Muscle of leg (tissue), 11 donors: ENCODE data around the gene KCNQ1OT1. TPM values are rescaled to one million over a fixed set of nuclear protein-coding genes. Genes with fewer than 3 reads are reported as not detected.

Experiments
- DNase-seq: peaks from one replicate; pipeline ENCODE4 v3.0.0; 2013
- H3K27ac ChIP-seq: one replicate; pipeline ENCODE4 v1.5.1; 2013; ENCODE audit warnings: mild to moderate bottlenecking, low read length, control low read depth
- H3K27me3 ChIP-seq: one replicate; pipeline ENCODE4 v1.6.1; 2013; ENCODE audit warnings: low read length; ENCODE audit not compliant: control insufficient read depth, insufficient read depth
- H3K36me3 ChIP-seq: one replicate; pipeline ENCODE4 v1.6.1; 2013; ENCODE audit warnings: low read length; ENCODE audit not compliant: control insufficient read depth, insufficient read depth
- H3K4me1 ChIP-seq: one replicate; pipeline ENCODE4 v1.6.1; 2013; ENCODE audit warnings: low read length; ENCODE audit not compliant: control insufficient read depth, insufficient read depth
- H3K4me3 ChIP-seq: one replicate; pipeline ENCODE4 v1.5.1; 2013; ENCODE audit warnings: low read length, control low read depth
- H3K9me3 ChIP-seq: replicated peaks from 2 replicates; pipeline ENCODE4 v1.6.1; 2013; ENCODE audit warnings: low read depth, low read length; ENCODE audit not compliant: control insufficient read depth
- WGBS: methylation state at CpG from one replicate; pipeline ENCODE4 v1.1.5; 2013; ENCODE audit warnings: missing lambda C conversion rate; ENCODE audit not compliant: insufficient coverage; 5-methylcytosine and 5-hydroxymethylcytosine counted together
- polyA plus RNA-seq, 8 donors: library from polyadenylated mRNA; unstranded; fragments of 120-200 nt; gene quantifications; one replicate each; pipeline versions ENCODE4 v1.2.1 to v1.2.3, GENCODE V29; 2013; ENCODE audit warnings: inconsistent platforms in 1 of 8, low replicate concordance in 1 of 8; ENCODE audit not compliant: insufficient read length in 8 of 8, insufficient read depth in 1 of 8
- total RNA-seq: library from RNA; stranded (reverse); fragments of 120-200 nt; gene quantifications from one replicate; pipeline ENCODE4 v1.2.4, GENCODE V29; 2013

Gene KCNQ1OT1
- total and polyA plus RNA-seq, 9 donors, result 0.45 to 10.8 (median 1.00) TPM

DNA sequence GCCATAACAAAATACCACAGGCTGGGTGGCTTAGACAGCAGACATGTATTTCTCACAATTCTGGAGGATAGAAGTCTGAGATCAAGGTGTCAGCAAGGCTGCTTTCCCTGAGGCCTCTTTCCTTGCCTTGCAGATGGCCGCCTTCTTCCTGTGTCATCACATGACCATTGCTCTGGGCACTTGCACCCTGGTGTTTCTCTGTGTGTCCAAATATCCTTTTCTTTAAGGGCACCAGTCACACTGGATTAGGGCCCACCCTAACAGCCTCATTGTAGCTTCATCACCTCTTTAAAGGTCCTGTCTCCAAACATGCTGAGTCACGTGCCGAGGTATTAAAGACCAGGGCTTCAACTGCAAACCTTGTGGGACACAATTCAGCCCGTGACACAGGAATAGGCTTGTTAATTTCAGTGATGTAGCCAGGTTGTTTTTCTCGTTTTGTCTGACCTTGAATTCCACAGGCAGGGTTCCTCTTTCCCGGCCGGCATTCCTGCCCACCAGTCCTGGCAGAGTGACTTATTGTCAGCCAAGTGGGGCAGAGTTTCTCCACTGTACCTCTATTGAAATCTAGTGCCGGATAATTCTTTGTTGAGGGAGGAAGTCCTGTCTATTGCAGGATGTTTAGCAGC is 100.1 kb downstream of the KCNQ1OT1 start:
- no peaks in the 10 kb centered on the region for H3K36me3 ChIP-seq
- H3K27me3 ChIP-seq, result no peaks in the 10 kb centered on the region
- 97% methylated on average over 4 of the region's 8 CpGs for WGBS
- no peak overlapping the region for H3K27ac ChIP-seq
- H3K9me3 ChIP-seq, result peaks cover 19% of the 10 kb centered on the region
- no peak overlapping the region for H3K4me3 ChIP-seq
- DNase-seq, result no peak
- peaks cover 3% of the 10 kb centered on the region for H3K4me1 ChIP-seq

DNA sequence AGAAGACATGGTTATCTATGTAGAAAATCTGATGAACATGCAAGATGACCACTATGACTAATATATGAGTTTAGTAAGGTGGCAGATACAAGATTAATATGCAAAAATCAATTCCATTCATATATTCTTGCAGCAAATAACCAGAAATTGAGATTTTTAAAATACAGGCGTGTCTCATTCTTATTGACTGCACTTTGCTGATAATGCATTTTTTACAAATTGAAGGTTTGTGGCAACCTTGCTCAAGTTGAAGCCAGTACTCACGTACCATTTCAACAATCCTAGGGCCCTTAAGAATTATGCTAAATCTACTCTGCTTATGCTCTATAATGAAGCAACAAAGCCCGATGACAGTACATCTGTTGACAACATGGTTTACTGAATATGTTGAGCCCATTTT is 104.6 kb downstream of the KCNQ1OT1 start:
- Histone ChIP-seq H3K9me3 (peaks cover 16% of the 10 kb centered on the region), H3K4me1 (peaks cover 3% of the 10 kb centered on the region), H3K27ac (no peak overlapping the region), H3K36me3 (no peaks in the 10 kb centered on the region), H3K27me3 (no peaks in the 10 kb centered on the region), H3K4me3 (no peak overlapping the region)
- no peak for DNase-seq
- 92% methylated on average over 2 of the region's 3 CpGs for WGBS

DNA sequence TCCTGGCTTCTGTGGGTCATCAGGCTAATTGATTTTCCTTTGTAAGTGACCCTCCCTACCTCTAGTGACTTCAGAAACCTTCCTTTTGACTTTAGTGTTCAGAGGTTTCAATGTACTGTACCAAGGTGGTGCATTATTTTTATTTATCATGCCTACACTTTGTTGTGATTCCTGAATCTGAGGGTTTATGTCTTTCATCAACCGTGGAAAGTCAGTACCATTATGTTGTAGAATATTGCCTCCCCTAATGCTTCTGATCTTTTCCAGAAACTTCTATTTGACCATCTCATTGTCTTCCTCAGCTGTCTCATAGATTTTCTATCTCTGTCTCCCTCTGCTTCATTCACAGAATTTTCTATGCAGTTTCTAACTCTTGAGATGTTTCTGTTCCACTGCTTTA is 105.5 kb downstream of the KCNQ1OT1 start:
- no CpG with 5 or more reads among the region's 1 CpG for WGBS
- no peaks in the 10 kb centered on the region for H3K27me3 ChIP-seq
- no peak overlapping the region for H3K27ac ChIP-seq
- no peak for DNase-seq
- peaks cover 11% of the 10 kb centered on the region for H3K9me3 ChIP-seq
- no peaks in the 10 kb centered on the region for H3K4me1 ChIP-seq
- H3K4me3 ChIP-seq, result no peak overlapping the region
- no peaks in the 10 kb centered on the region for H3K36me3 ChIP-seq

DNA sequence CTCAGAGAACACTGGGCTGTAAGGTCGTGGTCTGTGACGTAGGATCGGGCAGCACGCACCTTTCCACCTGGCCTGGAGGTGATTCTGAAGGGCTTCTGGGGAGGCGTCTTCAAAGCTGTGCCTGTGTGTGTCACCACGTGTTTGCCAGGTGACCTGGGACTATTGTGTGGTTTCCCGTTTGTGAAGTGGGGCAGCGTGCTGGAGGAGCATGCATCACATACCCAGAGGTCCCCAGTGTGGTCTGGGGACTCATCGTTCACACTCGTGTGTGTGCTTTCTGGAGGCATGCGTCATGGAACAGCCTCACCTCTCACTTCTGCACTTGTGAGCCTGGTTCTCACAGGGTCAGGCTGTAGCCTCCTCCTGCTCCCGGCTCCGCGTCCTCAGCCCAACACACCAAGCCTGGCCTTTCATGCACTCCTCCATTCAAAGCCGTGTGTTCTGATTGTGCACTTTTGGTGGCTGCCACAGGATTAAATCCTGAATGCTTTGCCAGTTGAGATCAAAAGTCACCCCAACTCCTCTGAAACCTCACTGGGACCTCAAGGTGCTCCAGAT is 106.3 kb downstream of the KCNQ1OT1 start:
- peaks cover 9% of the 10 kb centered on the region for H3K9me3 ChIP-seq
- WGBS, result 87% methylated on average over 14 of the region's 15 CpGs
- no peaks in the 10 kb centered on the region for H3K36me3 ChIP-seq
- peaks cover 4% of the 10 kb centered on the region for H3K4me1 ChIP-seq
- no peaks in the 10 kb centered on the region for H3K27me3 ChIP-seq
- DNase-seq, result no peak
- H3K27ac ChIP-seq, result no peak overlapping the region
- H3K4me3 ChIP-seq, result no peak overlapping the region

DNA sequence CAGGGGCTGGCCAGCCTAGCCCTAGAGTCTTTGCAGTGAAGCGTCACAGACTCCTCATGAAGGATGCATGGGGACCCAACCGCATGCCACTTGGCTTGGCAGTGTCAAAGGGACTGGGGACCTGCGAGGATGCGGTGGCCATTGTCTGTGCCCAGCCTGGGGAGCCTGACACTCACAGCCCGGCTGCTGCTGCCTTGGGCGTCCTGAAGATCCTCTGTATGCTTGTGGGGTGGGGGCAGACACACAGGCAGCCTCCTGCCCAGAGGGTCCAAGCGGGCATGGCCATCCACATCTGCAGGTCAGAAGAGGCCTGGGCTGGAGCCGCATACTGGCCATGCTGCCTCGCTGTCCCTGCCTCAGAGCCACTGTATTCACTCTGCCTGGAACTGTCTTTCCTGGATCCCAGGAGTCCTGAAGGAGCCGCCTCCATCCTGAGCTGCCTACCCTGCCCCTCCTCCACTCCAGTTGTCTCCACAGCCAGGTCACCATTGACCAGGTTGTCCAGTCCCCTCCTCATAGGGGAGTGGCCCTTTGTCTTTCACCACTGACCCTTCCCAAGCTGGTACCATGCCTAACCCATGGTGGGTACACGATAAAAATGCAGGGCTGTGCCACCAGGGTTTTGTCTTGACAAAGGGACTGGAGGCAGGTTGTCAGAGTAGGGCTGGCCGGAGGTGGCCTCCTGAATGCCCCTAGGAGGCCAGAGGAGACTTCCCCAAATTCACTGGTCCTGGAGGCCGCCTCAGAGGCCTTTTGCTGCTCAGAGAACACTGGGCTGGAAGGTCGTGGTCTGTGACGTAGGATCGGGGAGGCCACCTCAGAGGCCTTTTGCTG is 107.0 kb downstream of the KCNQ1OT1 start:
- Histone ChIP-seq H3K27ac (no peak overlapping the region), H3K4me3 (no peak overlapping the region), H3K9me3 (peaks cover 4% of the 10 kb centered on the region), H3K4me1 (peaks cover 6% of the 10 kb centered on the region), H3K36me3 (no peaks in the 10 kb centered on the region), H3K27me3 (no peaks in the 10 kb centered on the region)
- no peak for DNase-seq
- WGBS, result 95% methylated on average over 16 of the region's 16 CpGs

DNA sequence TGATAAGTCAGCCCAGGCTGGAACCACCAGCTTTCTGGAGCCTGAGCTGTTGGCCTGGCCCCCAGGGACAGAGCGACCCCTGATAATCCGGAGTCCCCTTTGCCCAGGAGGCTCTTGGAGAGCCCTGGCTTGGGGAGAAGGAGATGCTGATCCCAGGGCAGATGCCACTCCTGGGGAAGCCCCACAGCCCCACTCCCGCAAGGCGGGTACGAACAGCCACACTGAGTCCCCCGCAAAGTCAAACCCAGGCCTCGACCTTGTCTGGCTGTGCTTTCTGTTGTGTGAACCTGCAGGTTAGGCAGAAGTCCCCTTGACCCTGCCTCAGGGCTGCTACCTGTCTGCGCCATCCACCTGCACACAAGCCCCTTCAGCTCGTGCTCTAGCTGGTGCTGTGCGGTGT is 108.0 kb downstream of the KCNQ1OT1 start:
- Histone ChIP-seq H3K27ac (no peak overlapping the region), H3K27me3 (no peaks in the 10 kb centered on the region), H3K9me3 (peaks cover 4% of the 10 kb centered on the region), H3K4me3 (no peak overlapping the region), H3K36me3 (no peaks in the 10 kb centered on the region), H3K4me1 (peaks cover 6% of the 10 kb centered on the region)
- no peak for DNase-seq
- 90% methylated on average over 10 of the region's 10 CpGs for WGBS

DNA sequence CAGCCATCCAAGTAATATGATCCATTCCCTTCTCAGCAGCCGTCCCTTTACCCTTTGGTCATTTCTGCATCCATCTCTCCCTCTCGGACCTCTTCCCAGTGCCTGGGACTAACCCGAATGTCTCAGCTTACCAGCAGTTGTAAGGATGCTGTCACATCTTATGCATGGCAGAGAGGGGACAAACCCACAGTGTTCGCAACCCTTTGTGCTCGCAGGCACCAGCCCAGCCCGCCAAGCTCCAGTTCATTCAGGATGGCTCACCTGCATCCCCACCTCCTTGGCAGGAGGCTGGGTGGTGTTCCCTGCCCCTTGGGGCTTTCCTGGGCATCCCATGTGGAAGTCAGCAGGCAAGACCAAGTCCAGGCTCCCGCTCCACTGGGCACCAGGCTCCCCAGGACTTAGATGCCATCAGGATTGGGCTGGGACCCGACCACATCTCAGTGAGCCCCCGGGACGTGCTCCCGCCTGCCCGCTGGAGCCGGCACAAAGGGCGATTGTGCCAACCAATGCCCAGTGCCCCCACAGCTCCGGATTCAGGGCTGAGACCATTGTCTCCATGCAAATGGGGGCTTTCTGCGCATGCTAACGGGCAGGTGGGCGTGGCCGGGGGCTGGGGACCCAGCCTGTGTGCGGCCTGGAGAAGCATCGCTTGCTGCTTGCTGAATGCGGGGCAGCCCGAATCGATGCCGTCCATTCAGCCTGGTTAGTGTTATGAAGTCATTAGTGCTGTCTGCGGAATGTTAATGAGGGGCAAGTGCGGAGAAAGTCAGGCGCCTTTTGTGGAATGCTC is 108.6 kb downstream of the KCNQ1OT1 start:
- DNase-seq, result no peak
- Histone ChIP-seq H3K27ac (no peak overlapping the region), H3K4me3 (no peak overlapping the region), H3K4me1 (peaks cover 6% of the 10 kb centered on the region), H3K36me3 (no peaks in the 10 kb centered on the region), H3K27me3 (no peaks in the 10 kb centered on the region), H3K9me3 (peaks cover 4% of the 10 kb centered on the region)
- WGBS, result 81% methylated on average over 28 of the region's 28 CpGs

DNA sequence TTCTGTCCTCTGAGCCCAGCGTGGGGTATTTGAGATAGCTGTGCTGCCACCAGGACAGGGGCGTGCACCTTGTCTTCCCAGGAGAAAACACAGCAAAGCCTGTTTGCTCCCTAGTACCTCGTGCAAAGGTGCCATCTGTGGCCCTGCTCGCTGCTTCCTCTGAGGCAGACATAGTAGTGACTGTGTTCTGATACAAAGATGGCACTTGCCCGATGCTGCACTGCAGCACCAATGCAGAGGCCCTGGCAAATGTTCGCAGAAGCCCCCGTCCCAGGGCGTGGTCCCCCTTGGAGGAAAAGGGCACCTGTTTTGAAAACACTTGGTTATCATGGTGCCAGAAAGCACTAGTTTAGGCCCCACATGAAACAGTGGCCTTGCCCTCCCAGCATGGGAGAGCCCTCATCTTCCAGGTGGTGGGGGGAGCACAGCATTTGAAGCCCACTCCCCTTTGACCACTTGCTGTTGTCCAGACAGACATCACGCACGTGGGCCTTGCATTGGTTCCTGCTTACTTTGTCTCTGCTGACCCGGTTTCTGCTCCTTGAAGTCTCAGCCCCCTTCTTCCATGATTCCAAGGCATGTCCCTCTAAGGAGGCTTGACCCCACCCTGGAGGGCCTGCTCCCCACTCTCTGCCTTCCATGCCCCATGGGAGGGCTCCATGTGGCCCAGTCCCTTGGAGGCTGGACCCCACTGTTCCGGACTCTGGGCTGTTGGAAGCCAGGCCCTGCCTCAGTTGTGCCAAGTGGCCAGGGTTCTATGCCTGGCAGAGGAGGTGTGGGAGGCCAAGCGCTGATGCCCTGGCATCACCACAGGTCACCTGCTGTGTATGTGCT is 109.4 kb downstream of the KCNQ1OT1 start:
- peaks cover 2% of the 10 kb centered on the region for H3K27me3 ChIP-seq
- no peak overlapping the region for H3K27ac ChIP-seq
- H3K36me3 ChIP-seq, result no peaks in the 10 kb centered on the region
- no peak overlapping the region for H3K4me3 ChIP-seq
- H3K9me3 ChIP-seq, result peaks cover 4% of the 10 kb centered on the region
- 87% methylated on average over 13 of the region's 13 CpGs for whole genome bisulfite sequencing
- no peak for DNase-seq
- H3K4me1 ChIP-seq, result peaks cover 6% of the 10 kb centered on the region

DNA sequence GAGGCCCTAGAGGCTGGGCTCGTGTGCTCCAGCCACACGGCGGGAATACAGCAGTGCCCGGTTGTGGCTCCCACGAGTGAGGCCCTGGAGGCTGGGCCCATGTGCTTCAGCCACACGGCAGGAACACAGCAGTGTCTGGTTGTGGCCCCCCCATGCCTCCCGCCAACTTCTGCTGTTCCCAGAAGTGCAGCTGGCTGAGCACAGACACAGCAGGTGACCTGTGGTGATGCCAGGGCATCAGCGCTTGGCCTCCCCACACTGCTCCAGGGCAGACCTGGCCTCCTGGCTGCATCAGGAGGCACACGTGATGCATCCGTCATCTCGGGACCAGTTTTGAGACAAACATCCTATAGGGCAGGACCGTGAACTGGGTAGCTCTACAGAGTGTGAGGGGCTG is 110.3 kb downstream of the KCNQ1OT1 start:
- H3K27me3 ChIP-seq, result peaks cover 2% of the 10 kb centered on the region

More for the DNA sequence above, 110.3 kb downstream of the KCNQ1OT1 start:
- Histone ChIP-seq H3K9me3 (peaks cover 4% of the 10 kb centered on the region), H3K4me3 (no peak overlapping the region), H3K27ac (no peak overlapping the region), H3K36me3 (no peaks in the 10 kb centered on the region), H3K4me1 (peaks cover 6% of the 10 kb centered on the region)
- DNase-seq, result no peak
- WGBS, result 82% methylated on average over 7 of the region's 12 CpGs
